HCT116 (cell line): ENCODE measurements around the gene TET3. TPM values are rescaled to one million over a fixed set of nuclear protein-coding genes. Genes with fewer than 3 reads are reported as not detected.

Experiments used
- ATAC-seq: fragments of 200-7000 bp; cut with Tn5 transposase; 2 replicates; pipeline ENCODE4 v1.9.1; 2020; ENCODE audit warnings: mild to moderate bottlenecking, moderate library complexity
- BruUV-seq: library from RNA; stranded (reverse); fragments of 400-500 nt; replicated peaks from 2 replicates; lab custom pipeline; 2021; lab: Mats Ljungman, UMichigan
- CTCF ChIA-PET: fragments of 300-600 bp; sonication (Branson Sonifier 250); formaldehyde crosslinking; loops from one replicate; lab custom pipeline; 2021; ENCODE audit warnings: antibody characterized with exemption; lab: Charles Lee
- POLR2A ChIA-PET: fragments of 300-600, 350-600 bp; sonication (Branson Sonifier 250); formaldehyde crosslinking; loops from one replicate; lab custom pipeline; 2021; ENCODE audit warnings: antibody characterized with exemption; lab: Charles Lee
- RAD21 ChIA-PET, 2 experiments: fragments of 300-600 bp; sonication (Branson Sonifier 250); formaldehyde crosslinking; loops; one replicate each; lab custom pipeline; 2023; ENCODE audit warnings: low total read pairs in 2 of 2; ENCODE audit not compliant: uncharacterized antibody in 2 of 2, unreplicated experiment in 2 of 2, low non-redundant PET in 1 of 2; lab: Charles Lee
- DNase-seq: peaks from one replicate; pipeline ENCODE4 v3.0.0-alpha.2; 2010; ENCODE audit warnings: low read depth, low spot score
- H2AFZ ChIP-seq: fragments of 200-600 bp; shearing (Covaris generic), sonication (generic); 2 replicates; pipeline ENCODE4 v1.6.1; 2017; ENCODE audit warnings: low read depth, mixed run types, mixed read lengths, antibody characterized with exemption, low read length; ENCODE audit not compliant: poor library complexity, severe bottlenecking
- H3K27ac ChIP-seq: 2 replicates; pipeline ENCODE4 v1.5.1; 2012; ENCODE audit warnings: low read depth, low read length
- H3K27me3 ChIP-seq: fragments of 200-600 bp; sonication (generic); 2 replicates; pipeline ENCODE4 v1.6.1; 2016; ENCODE audit warnings: mixed run types, low read length, mixed read lengths; ENCODE audit not compliant: insufficient read depth
- H3K36me3 ChIP-seq, 2 experiments: fragments of 200-500 bp in 1 of 2; fragments of 200-600 bp in 1 of 2; sonication (Bioruptor generic) in 1 of 2; sonication (generic) in 1 of 2; 2 replicates each; pipeline versions ENCODE4 v1.5.1 to v1.6.1; 2014 to 2016; ENCODE audit warnings: low read length in 2 of 2, inconsistent platforms in 1 of 2, mixed read lengths in 1 of 2, mixed run types in 1 of 2; ENCODE audit not compliant: insufficient read depth in 2 of 2, control insufficient read depth in 1 of 2
- H3K4me1 ChIP-seq, 2 experiments: fragments of 200-600 bp in 1 of 2; sonication (generic) in 1 of 2; 2 replicates each; pipeline versions ENCODE4 v1.5.1 to v1.6.1; 2012 to 2017; ENCODE audit warnings: low read length in 2 of 2, inconsistent platforms in 1 of 2, mild to moderate bottlenecking in 1 of 2, mixed read lengths in 1 of 2, mixed run types in 1 of 2, moderate library complexity in 1 of 2; ENCODE audit not compliant: insufficient read depth in 2 of 2, control insufficient read depth in 1 of 2
- H3K4me2 ChIP-seq: fragments of 200-600 bp; sonication (generic); 2 replicates; pipeline ENCODE4 v1.6.1; 2017; ENCODE audit warnings: mixed run types, low read length, mixed read lengths
- H3K4me3 ChIP-seq, 2 experiments: fragments of 200-600 bp in 1 of 2; sonication (generic) in 1 of 2; replicated peaks in 1 of 2; 2 replicates each; pipeline ENCODE4 v1.5.1; 2011 to 2016; ENCODE audit warnings: low read length in 2 of 2, control low read depth in 1 of 2, low read depth in 1 of 2, mild to moderate bottlenecking in 1 of 2, mixed read lengths in 1 of 2, mixed run types in 1 of 2
- H3K79me2 ChIP-seq: fragments of 200-600 bp; sonication (generic); 2 replicates; pipeline ENCODE4 v1.6.1; 2017; ENCODE audit warnings: mild to moderate bottlenecking, mixed run types, low read length, moderate library complexity, mixed read lengths; ENCODE audit not compliant: insufficient read depth
- H3K9ac ChIP-seq: fragments of 200-600 bp; sonication (generic); 2 replicates; pipeline ENCODE4 v1.6.1; 2016; ENCODE audit warnings: low read length, mixed read lengths
- H3K9me2 ChIP-seq: fragments of 200-600 bp; sonication (generic), shearing (Covaris generic); 2 replicates; pipeline ENCODE4 v1.6.1; 2017; ENCODE audit warnings: mixed run types, mild to moderate bottlenecking, moderate library complexity; ENCODE audit not compliant: insufficient read depth
- H3K9me3 ChIP-seq, 2 experiments: fragments of 200-500 bp in 1 of 2; fragments of 200-600 bp in 1 of 2; sonication (Bioruptor generic) in 1 of 2; sonication (generic) in 1 of 2; 2 replicates each; pipeline ENCODE4 v1.6.1; 2014 to 2017; ENCODE audit warnings: low read length in 2 of 2, mixed read lengths in 2 of 2, inconsistent platforms in 1 of 2, low read depth in 1 of 2, mild to moderate bottlenecking in 1 of 2, mixed run types in 1 of 2, moderate library complexity in 1 of 2; ENCODE audit not compliant: control insufficient read depth in 1 of 2, insufficient read depth in 1 of 2
- H4K20me1 ChIP-seq: fragments of 200-600 bp; sonication (generic), shearing (Covaris generic); 2 replicates; pipeline ENCODE4 v1.6.1; 2017; ENCODE audit warnings: mixed run types, mild to moderate bottlenecking, moderate library complexity; ENCODE audit not compliant: insufficient read depth
- ATF3 ChIP-seq: IDR thresholded peaks from 2 replicates; pipeline ENCODE4 v1.6.1; 2012
- CTCF ChIP-seq, 3 experiments: fragments of 200-600 bp in 1 of 3; sonication (generic) in 1 of 3; IDR thresholded peaks in 2 of 3; conservative IDR thresholded peaks in 1 of 3; 2 replicates each; pipeline ENCODE4 v1.5.1; 2012 to 2017; ENCODE audit warnings: low read depth in 2 of 3, low read length in 2 of 3, antibody characterized with exemption in 1 of 3, borderline replicate concordance in 1 of 3, control low read depth in 1 of 3, mild to moderate bottlenecking in 1 of 3, mixed read lengths in 1 of 3, mixed run types in 1 of 3, moderate library complexity in 1 of 3; ENCODE audit not compliant: insufficient read depth in 1 of 3
- EGR1 ChIP-seq: IDR thresholded peaks from 2 replicates; pipeline ENCODE4 v1.6.1; 2012; ENCODE audit warnings: low read depth
- ELF1 ChIP-seq: IDR thresholded peaks from 2 replicates; pipeline ENCODE4 v1.6.1; 2012; ENCODE audit warnings: low read depth, borderline replicate concordance
- EZH2phosphoT487 ChIP-seq: fragments of 200-600 bp; IDR thresholded peaks from 2 replicates; pipeline ENCODE4 v1.6.1; 2018; ENCODE audit warnings: antibody characterized with exemption, borderline replicate concordance
- FOSL1 ChIP-seq: IDR thresholded peaks from 2 replicates; pipeline ENCODE4 v1.6.1; 2012; ENCODE audit warnings: low read depth
- JUND ChIP-seq: IDR thresholded peaks from 2 replicates; pipeline ENCODE4 v1.6.1; 2012
- REST ChIP-seq: IDR thresholded peaks from 2 replicates; pipeline ENCODE4 v1.6.1; 2012; ENCODE audit warnings: low read depth
- SIN3A ChIP-seq: IDR thresholded peaks from 2 replicates; pipeline ENCODE4 v1.6.1; 2012; ENCODE audit warnings: low read depth
- SP1 ChIP-seq: IDR thresholded peaks from 2 replicates; pipeline ENCODE4 v1.6.1; 2012; ENCODE audit warnings: low read depth
- SRF ChIP-seq: IDR thresholded peaks from 2 replicates; pipeline ENCODE4 v1.6.1; 2012; ENCODE audit warnings: low read depth
- YY1 ChIP-seq: IDR thresholded peaks from 2 replicates; pipeline ENCODE4 v1.6.1; 2011; ENCODE audit warnings: low read length, low read depth, moderate library complexity, mild to moderate bottlenecking; ENCODE audit not compliant: insufficient replicate concordance; ENCODE audit errors: extremely low read depth
- ZBTB33 ChIP-seq: IDR thresholded peaks from 2 replicates; pipeline ENCODE4 v1.6.1; 2011; ENCODE audit warnings: mild to moderate bottlenecking, low read length, moderate library complexity; ENCODE audit not compliant: insufficient replicate concordance; ENCODE audit errors: extremely low read depth
- intact Hi-C: fragments of 100-400 bp; cut with micrococcal nuclease; formaldehyde crosslinking; loops from 2 replicates; pipeline ENCODE4 v1.10.0; 2022
- total RNA-seq: library from RNA; stranded (reverse); gene quantifications from one replicate; pipeline ENCODE4 v1.2.1, GENCODE V29; 2021; ENCODE audit not compliant: unreplicated experiment

TET3 gene
- total RNA-seq, 1 experiment from 2014 or later, result 15.4 TPM

DNA sequence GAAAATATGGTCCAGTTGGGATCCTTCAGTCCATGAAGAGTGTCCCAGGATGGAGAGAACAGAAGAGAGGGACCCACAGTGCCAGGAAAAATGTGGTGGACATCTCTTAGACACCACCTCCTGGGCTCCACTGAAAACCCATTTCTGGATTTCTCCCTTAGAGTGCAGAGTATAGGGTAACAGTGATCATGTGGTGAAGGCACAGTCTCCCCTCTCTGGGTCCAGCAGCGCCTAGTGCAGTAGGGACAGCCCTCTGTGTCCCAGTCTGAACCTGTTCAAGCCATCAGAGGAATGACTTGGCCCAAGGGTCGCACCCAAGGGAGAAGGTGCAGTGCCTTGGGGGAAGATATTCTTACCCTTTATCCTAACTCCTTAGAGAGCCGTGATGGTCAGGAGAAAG lies 30.1 kb downstream of the TET3 start:
- ATAC-seq, result no peak
- no peak overlapping the region for H3K9ac ChIP-seq
- DNase-seq, result no peak
- no peak overlapping the region for H3K4me2 ChIP-seq
- no peak overlapping the region for H3K27ac ChIP-seq
- H3K4me1 ChIP-seq, result peaks cover 3 to 7% of the 10 kb centered on the region in 2 experiments; a peak in 3 of 4 replicates
- intact Hi-C loops, result no loop called here
- H2AFZ ChIP-seq, result no peak overlapping the region
- POLR2A ChIA-PET, result no interaction called here
- H3K27me3 ChIP-seq, result no peaks in the 10 kb centered on the region
- H3K9me3 ChIP-seq, result no peaks in the 10 kb centered on the region
- no TSS peak for BruUV-seq
- no peaks in the 10 kb centered on the region for H3K36me3 ChIP-seq
- H4K20me1 ChIP-seq, result 0 out of 2 replicates have a peak, but pooled peaks cover 7% of the 10 kb centered on the region
- TF ChIP-seq JUND (no peak), SRF (no peak), SP1 (no peak), ATF3 (no peak), REST (no peak), EGR1 (no peak), CTCF (IDR thresholded peaks at IDR 0.05 in 2 of 3, conservative IDR thresholded peaks at IDR 0.05 in 1 of 3; ENCODE audit: borderline replicate concordance in 1 of 3, insufficient read depth in 1 of 3, low read depth in 2 of 3, low read length in 2 of 3) (no peak), FOSL1 (no peak), ZBTB33 (no peak), YY1 (no peak), ELF1 (no peak), SIN3A (no peak), EZH2phosphoT487 (no peak)
- TF ChIP-seq, all 23 proteins: peak for 0
- RAD21 ChIA-PET, result no interaction called here
- Histone ChIP-seq H3K4me3 (no peak overlapping the region), H3K9me2 (no peaks in the 10 kb centered on the region), H3K79me2 (peaks cover 82% of the 10 kb centered on the region)
- CTCF ChIA-PET, result no interaction called here
